ENCODE results near the gene NUP160. TPM values are rescaled to one million over a fixed set of nuclear protein-coding genes. Genes with fewer than 3 reads are reported as not detected.
"Not testable (repeated sequence)": the region's sequence is repeated elsewhere in the genome, so short reads cannot be mapped to it uniquely, and the experiment has no call there.

NUP160 gene
- total and polyA plus RNA-seq, 2 of the 4 experiments (the other 2 are of a cell fraction) = 12.5 to 35.0 TPM

DNA sequence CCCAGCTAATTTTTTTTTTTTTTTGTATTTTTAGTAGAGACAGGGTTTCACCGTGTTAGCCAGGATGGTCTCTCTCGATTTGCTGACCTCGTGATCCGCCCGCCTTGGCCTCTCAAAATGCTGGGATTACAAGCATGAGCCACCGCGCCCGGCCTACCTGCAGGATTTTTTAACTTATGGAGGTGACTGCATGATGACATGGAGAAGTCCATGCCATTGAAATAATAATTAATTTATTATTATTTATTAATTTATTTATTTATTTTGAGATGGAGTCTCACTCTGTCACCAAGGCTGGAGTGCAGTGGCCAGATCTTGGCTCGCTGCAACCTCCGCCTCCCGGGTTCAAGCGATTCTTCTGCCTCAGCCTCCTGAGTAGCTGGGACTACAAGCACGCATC is 34.3 kb upstream of the NUP160 start:
- H3K23ac ChIP-seq (ENCODE audit: low read depth, low read length); DNase-seq; H3K4me3 ChIP-seq (ENCODE audit: insufficient read depth, low read depth, low read length); CTCF ChIA-PET; H3K4me1 ChIP-seq (ENCODE audit: control insufficient read depth, insufficient read depth, low read length); H2BK5ac ChIP-seq (ENCODE audit: low read depth, low read length, poor library complexity, severe bottlenecking); H2AK5ac ChIP-seq (ENCODE audit: low read depth, low read length); H4K5ac ChIP-seq (ENCODE audit: low read depth, low read length); H3K79me1 ChIP-seq (ENCODE audit: low read depth in 1 of 2, low read length in 2 of 2); H3K36me3 ChIP-seq (ENCODE audit: control insufficient read depth, insufficient read depth, low read length); H3K27ac ChIP-seq (ENCODE audit: insufficient read depth, low read length); in situ Hi-C loops (cut with MboI; ENCODE audit: low sequenced_read_pairs); H2AFZ ChIP-seq (replicated peaks; ENCODE audit: low read length, poor library complexity); dilution Hi-C loops (cut with HindIII; ENCODE audit: low sequenced_read_pairs, unreplicated experiment); H3K4me2 ChIP-seq (ENCODE audit: low read depth, low read length); H3K18ac ChIP-seq (ENCODE audit: low read depth, low read length); H4K20me1 ChIP-seq (ENCODE audit: insufficient read depth, low read length); H3K9ac ChIP-seq (ENCODE audit: low read depth, low read length); POLR2A ChIA-PET (ENCODE audit: unreplicated experiment); H3K4ac ChIP-seq (ENCODE audit: low read depth, low read length); H2AK9ac ChIP-seq (replicated peaks; ENCODE audit: low read depth, low read length, poor library complexity); H4K8ac ChIP-seq (ENCODE audit: low read depth in 2 of 2, low read length in 2 of 2); BruUV-seq (replicated peaks); ATAC-seq (ENCODE audit: low read depth); H2BK20ac ChIP-seq (ENCODE audit: low read depth, low read length); H3K9me1 ChIP-seq (ENCODE audit: insufficient read depth, low read length); H2BK15ac ChIP-seq (ENCODE audit: low read depth, low read length); H4K91ac ChIP-seq (ENCODE audit: insufficient read depth, low read depth, low read length); H3K27me3 ChIP-seq (ENCODE audit: control insufficient read depth, insufficient read depth, low read length); H3K56ac ChIP-seq (ENCODE audit: extremely low read depth, insufficient read depth, low read length); intact Hi-C loops (cut with micrococcal nuclease); H3K14ac ChIP-seq (replicated peaks; ENCODE audit: low read depth, low read length); H2BK120ac ChIP-seq (ENCODE audit: low read depth, low read length); H3K9me3 ChIP-seq (ENCODE audit: control insufficient read depth, insufficient read depth, low read length): not testable (repeated sequence)
- WGBS, 2 experiments (ENCODE audit: extremely low coverage in 2 of 2, insufficient read length in 1 of 2) = 96% methylated on average over 5 of the region's 13 CpGs; no CpG with 5 or more reads in 1 of the 2 experiments
